GM12878 (cell line): ENCODE measurements around the gene PRLH. TPM values are rescaled to one million over a fixed set of nuclear protein-coding genes. Genes with fewer than 3 reads are reported as not detected.

ENCODE experiments used
- ATAC-seq: fragments of 200-7000 bp; cut with Tn5 transposase; 3 replicates; pipeline ENCODE4 v1.9.1; 2020; ENCODE audit warnings: mild to moderate bottlenecking, moderate library complexity
- BruUV-seq: library from RNA; stranded (reverse); fragments of 400-500 nt; replicated peaks from 2 replicates; lab custom pipeline; 2021; lab: Mats Ljungman, UMichigan
- CTCF ChIA-PET: fragments of 300-600 bp; sonication (Branson Sonifier 250); formaldehyde crosslinking; extraction: SDS; loops from one replicate; lab custom pipeline; 2021; ENCODE audit warnings: inconsistent platforms; lab: Yijun Ruan, JAX
- POLR2A ChIA-PET: fragments of 350-600 bp; formaldehyde crosslinking; extraction: SDS; loops from one replicate; lab custom pipeline; 2021; ENCODE audit warnings: inconsistent platforms; lab: Charles Lee
- RAD21 ChIA-PET: fragments of 300-600 bp; sonication (Branson Sonifier 250); formaldehyde crosslinking; loops from one replicate; lab custom pipeline; 2023; ENCODE audit warnings: antibody characterized with exemption; ENCODE audit not compliant: unreplicated experiment; lab: Charles Lee
- SMC1A ChIA-PET: fragments of 300-600 bp; sonication (Branson Sonifier 250); formaldehyde crosslinking; loops from one replicate; lab custom pipeline; 2023; ENCODE audit not compliant: unreplicated experiment, uncharacterized antibody; lab: Charles Lee
- DNase-seq: peaks from one replicate; pipeline ENCODE4 v3.0.0-alpha.2; 2011; ENCODE audit warnings: low read depth, low spot score
- FAIRE-seq: peaks from 3 replicates; lab custom pipeline; 2011; peaks lifted over from hg19 to GRCh38; lab: Jason Lieb, UNC
- H2AFZ ChIP-seq: 2 replicates; pipeline ENCODE4 v1.6.0; 2011; ENCODE audit warnings: low read depth, low read length, control low read depth; ENCODE audit not compliant: control insufficient read depth
- H3K27ac ChIP-seq: 2 replicates; pipeline ENCODE4 v1.5.1; 2011; ENCODE audit warnings: control low read depth; ENCODE audit not compliant: control insufficient read depth, insufficient read depth
- H3K27me3 ChIP-seq, 2 experiments: replicated peaks in 1 of 2; 2 replicates each; pipeline versions ENCODE4 v1.6.0 to v1.6.1; 2011; ENCODE audit warnings: low read length in 1 of 2; ENCODE audit not compliant: control insufficient read depth in 2 of 2, insufficient read depth in 2 of 2
- H3K36me3 ChIP-seq, 2 experiments: 2 replicates each; pipeline ENCODE4 v1.5.1; 2011; ENCODE audit warnings: low read length in 1 of 2; ENCODE audit not compliant: control insufficient read depth in 2 of 2, insufficient read depth in 2 of 2
- H3K4me1 ChIP-seq: 2 replicates; pipeline ENCODE4 v1.6.1; 2011; ENCODE audit warnings: mild to moderate bottlenecking, low read length, moderate library complexity, mixed read lengths; ENCODE audit not compliant: control insufficient read depth, insufficient read depth
- H3K4me2 ChIP-seq: 2 replicates; pipeline ENCODE4 v1.6.0; 2011; ENCODE audit warnings: control low read depth; ENCODE audit not compliant: control insufficient read depth, insufficient read depth
- H3K4me3 ChIP-seq: fragments of 200-600 bp; sonication (generic); 2 replicates; pipeline ENCODE4 v1.5.1; 2016
- H3K79me2 ChIP-seq: 2 replicates; pipeline ENCODE4 v1.6.0; 2011; ENCODE audit warnings: low read length; ENCODE audit not compliant: control insufficient read depth, insufficient read depth
- H3K9ac ChIP-seq: 2 replicates; pipeline ENCODE4 v1.8.0; 2011; ENCODE audit warnings: low read length, control low read depth, mixed read lengths; ENCODE audit not compliant: control insufficient read depth, insufficient read depth
- H3K9me3 ChIP-seq: replicated peaks from 3 replicates; pipeline ENCODE4 v1.5.1; 2011; ENCODE audit warnings: mild to moderate bottlenecking, low read length; ENCODE audit not compliant: control insufficient read depth, insufficient read depth
- H4K20me1 ChIP-seq: 2 replicates; pipeline ENCODE4 v1.6.0; 2011; ENCODE audit not compliant: control insufficient read depth, insufficient read depth
- BCL11A ChIP-seq: IDR thresholded peaks from 2 replicates; pipeline ENCODE4 v1.6.1; 2011; ENCODE audit warnings: low read depth, low read length
- EZH2 ChIP-seq: IDR thresholded peaks from 2 replicates; pipeline ENCODE4 v1.6.1; 2012; ENCODE audit warnings: low read depth, mild to moderate bottlenecking, control low read depth, inconsistent platforms, low read length, borderline replicate concordance; ENCODE audit not compliant: control insufficient read depth
- FOXM1 ChIP-seq: IDR thresholded peaks from 2 replicates; pipeline ENCODE4 v1.6.1; 2012; ENCODE audit warnings: low read depth, mild to moderate bottlenecking, inconsistent platforms, low read length, moderate library complexity
- PRDM15 ChIP-seq: fragments of 450-650 bp; formaldehyde crosslinking; IDR thresholded peaks from 2 replicates; pipeline ENCODE4 v1.4.0; 2020; ENCODE audit warnings: mild to moderate bottlenecking, moderate library complexity
- RAD21 ChIP-seq: IDR thresholded peaks from 2 replicates; pipeline ENCODE4 v1.6.1; 2011; ENCODE audit warnings: mild to moderate bottlenecking, low read depth, low read length, moderate library complexity; ENCODE audit not compliant: insufficient read depth
- TBL1XR1 ChIP-seq: IDR thresholded peaks from 2 replicates; pipeline ENCODE4 v1.6.1; 2012; ENCODE audit warnings: low read depth, low read length, improper control_type of control experiment
- WGBS: methylation state at CpG from one replicate; pipeline ENCODE4 v1.1.6; 2016; ENCODE audit warnings: low lambda C conversion rate; ENCODE audit not compliant: insufficient replicate concordance, insufficient coverage; ENCODE audit errors: missing lambda C conversion rate; 5-methylcytosine and 5-hydroxymethylcytosine counted together
- in situ Hi-C: fragments of 300-500 bp; cut with MboI; formaldehyde crosslinking; loops from 9 replicates; pipeline ENCODE4 v1.14.3; 2018; ENCODE audit warnings: mixed read lengths
- intact Hi-C: fragments of 100-400 bp; cut with micrococcal nuclease; formaldehyde crosslinking; loops from one replicate; pipeline ENCODE4 v1.14.2; 2022; ENCODE audit not compliant: unreplicated experiment
- polyA plus RNA-seq, 11 experiments: library from polyadenylated mRNA; depleted of rRNA in 4 of 11; unstranded in 6 of 11; stranded (reverse) in 5 of 11; fragments of >200 nt; fragmentation: Nextera tagmentation in 4 of 11; fragmentation: Illumina TruSeq in 1 of 11; extraction: Ambion mirVana in 4 of 11; extraction: Trizol in 1 of 11; gene quantifications; 1 replicate in 1 of 11; 2 replicates in 10 of 11; pipeline versions ENCODE4 v1.2.1 to v1.2.3, GENCODE V29; 2011 to 2016; ENCODE audit warnings: inconsistent platforms in 2 of 11, missing spikeins in 2 of 11, low read depth in 1 of 11
- total RNA-seq, 4 experiments: library from RNA; depleted of rRNA in 3 of 4; stranded (reverse); fragments of >200 nt in 3 of 4; fragmentation: Illumina TruSeq in 1 of 4; extraction: Trizol in 1 of 4; gene quantifications; 2 replicates each; pipeline versions ENCODE4 v1.2.1 to v1.2.3, GENCODE V29; 2013 to 2021
- TF ChIP-seq, protein P1 (sequence below): IDR thresholded peaks from 2 replicates; pipeline ENCODE4 v1.6.1; 2012; ENCODE audit warnings: low read depth, low read length, improper control_type of control experiment

Gene PRLH
- total and polyA plus RNA-seq, 10 of the 15 experiments (the other 5 are each of a cell fraction or from before 2014, with no cell fraction given) = not detected

- no peak for TF ChIP-seq FOXM1
- TF ChIP-seq PRDM15 (CRISPR knock-in tag) = no peak
- TF ChIP-seq EZH2 = no peak
- no peak for TF ChIP-seq TBL1XR1
Observed at GRCh38 chr2:237538901-237539300, 27.5 kb upstream of the PRLH start (continued).

- ChIA-PET SMC1A (interaction anchor here (0.7 to 3.5 kb wide), 5 partner anchors 11 to 33 kb away, joined by 3 to 16 read pairs (median 4); no protein-coding TSS in a partner anchor), CTCF (interaction anchor here (2.0 to 2.8 kb wide), 2 partner anchors 27 to 32 kb away, joined by 9 to 18 read pairs; no protein-coding TSS in a partner anchor), POLR2A (interaction anchor here (2.5 kb wide), 1 partner anchor 17 kb away, joined by 11 read pairs; no protein-coding TSS in a partner anchor), RAD21 (interaction anchor here (0.5 to 2.8 kb wide), 3 partner anchors 27 to 33 kb away, joined by 3 to 13 read pairs (median 13); no protein-coding TSS in a partner anchor)
- H4K20me1 ChIP-seq = no peaks in the 10 kb centered on the region
- H3K79me2 ChIP-seq = no peaks in the 10 kb centered on the region
- no peak for TF ChIP-seq BCL11A
- TF ChIP-seq RAD21 = no peak
- TF ChIP-seq, protein P1, sequence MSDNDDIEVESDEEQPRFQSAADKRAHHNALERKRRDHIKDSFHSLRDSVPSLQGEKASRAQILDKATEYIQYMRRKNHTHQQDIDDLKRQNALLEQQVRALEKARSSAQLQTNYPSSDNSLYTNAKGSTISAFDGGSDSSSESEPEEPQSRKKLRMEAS = no peak
- H3K27ac ChIP-seq = no peak overlapping the region
- no TSS peak for BruUV-seq
- H3K9me3 ChIP-seq = no peaks in the 10 kb centered on the region; the same call in 2 of the 3 replicates
- DNase-seq (no peak), FAIRE-seq (no peak), ATAC-seq (no peak)
- no peaks in the 10 kb centered on the region for H3K36me3 ChIP-seq
- in situ Hi-C loops = no loop called here
- H3K27me3 ChIP-seq = peaks cover 0 to 3% of the 10 kb centered on the region in 2 experiments; a peak in 1 of 4 replicates
- no peak overlapping the region for H2AFZ ChIP-seq
- no peak overlapping the region for H3K9ac ChIP-seq
- WGBS = 26% methylated on average over 6 of the region's 6 CpGs
- peaks cover 6% of the 10 kb centered on the region; the same call in 1 of the 2 replicates for H3K4me1 ChIP-seq
- no peak overlapping the region for H3K4me3 ChIP-seq
- intact Hi-C loops = no loop called here
- H3K4me2 ChIP-seq = no peak overlapping the region
Observed at GRCh38 chr2:237539681-237540080, 26.7 kb upstream of the PRLH start.
